ENCODE data around the gene ERN2.

ERN2 gene

GRCh38 chr16:23651943-23652468 is 61.0 kb downstream of the ERN2 start:
- no peaks in the 10 kb centered on the region for H3K4me1 ChIP-seq (ENCODE audit: control insufficient read depth in 5 of 5, insufficient read depth in 5 of 5, low read length in 5 of 5)
- H3K9ac ChIP-seq (ENCODE audit: low read length in 5 of 5) = no peak overlapping the region
- H3K27ac ChIP-seq (ENCODE audit: low read depth, low read length) = no peak overlapping the region
- H3K36me3 ChIP-seq (ENCODE audit: control insufficient read depth in 5 of 5, insufficient read depth in 5 of 5, low read length in 5 of 5) = peaks cover 11 to 31% (median 16%) of the 10 kb centered on the region in 5 donors
- no peaks in the 10 kb centered on the region for H3K27me3 ChIP-seq (ENCODE audit: control insufficient read depth in 5 of 5, insufficient read depth in 4 of 5, low read length in 5 of 5)
- H3K4me3 ChIP-seq (ENCODE audit: low read depth in 1 of 5, low read length in 5 of 5) = no peak overlapping the region
- H3K9me3 ChIP-seq (ENCODE audit: control insufficient read depth in 5 of 5, low read length in 5 of 5) = no peaks in the 10 kb centered on the region

DNA sequence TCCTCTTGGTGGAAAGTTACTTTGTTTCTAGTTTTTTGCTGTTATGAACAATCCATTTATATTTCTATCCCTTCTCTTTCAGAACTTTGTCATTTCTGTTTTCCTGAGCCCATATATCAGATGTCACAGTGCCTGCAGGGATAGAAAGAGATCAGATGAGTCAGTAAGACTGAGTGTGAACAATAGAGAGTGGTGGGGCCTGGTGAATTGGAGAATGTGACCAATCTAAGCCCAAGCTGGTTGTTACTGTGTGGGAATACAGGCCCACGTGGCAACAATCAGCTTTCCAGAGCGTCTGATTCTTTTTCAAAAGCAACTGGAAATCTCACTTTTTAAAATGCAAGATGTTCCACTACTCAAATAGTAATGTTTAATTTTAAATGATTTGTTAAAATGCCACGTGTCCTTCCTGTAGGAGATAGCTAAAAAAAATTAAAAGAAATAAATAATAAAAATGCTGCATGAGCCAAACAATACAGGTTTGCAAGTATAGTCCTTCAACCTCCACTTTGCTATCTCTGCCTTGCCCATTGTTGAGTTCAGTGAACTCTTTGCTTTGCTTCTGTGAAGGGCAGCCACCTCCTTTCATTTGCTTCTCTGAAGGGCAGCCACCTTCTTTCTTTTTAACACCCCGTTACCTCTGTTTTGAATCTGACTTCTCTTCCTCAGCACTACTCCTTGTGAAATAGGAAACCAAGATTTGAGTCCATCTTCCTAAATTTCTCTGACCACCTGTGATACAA is 62.2 kb downstream of the ERN2 start:
- H3K9ac ChIP-seq (ENCODE audit: low read length in 5 of 5) = no peak overlapping the region
- H3K9me3 ChIP-seq (ENCODE audit: control insufficient read depth in 5 of 5, low read length in 5 of 5) = no peaks in the 10 kb centered on the region
- H3K27ac ChIP-seq (ENCODE audit: low read depth, low read length) = no peak overlapping the region
- H3K36me3 ChIP-seq (ENCODE audit: control insufficient read depth in 5 of 5, insufficient read depth in 5 of 5, low read length in 5 of 5) = peaks cover 11 to 30% (median 16%) of the 10 kb centered on the region in 5 donors
- no peak overlapping the region for H3K4me3 ChIP-seq (ENCODE audit: low read depth in 1 of 5, low read length in 5 of 5)
- H3K27me3 ChIP-seq (ENCODE audit: control insufficient read depth in 5 of 5, insufficient read depth in 4 of 5, low read length in 5 of 5) = no peaks in the 10 kb centered on the region
- H3K4me1 ChIP-seq (ENCODE audit: control insufficient read depth in 5 of 5, insufficient read depth in 5 of 5, low read length in 5 of 5) = no peaks in the 10 kb centered on the region

GRCh38 chr16:23642246-23642774 is 70.7 kb downstream of the ERN2 start:
- Histone ChIP-seq H3K36me3 (ENCODE audit: control insufficient read depth in 5 of 5, insufficient read depth in 5 of 5, low read length in 5 of 5) (peaks cover 10 to 28% (median 12%) of the 10 kb centered on the region in 5 donors), H3K4me1 (ENCODE audit: control insufficient read depth in 5 of 5, insufficient read depth in 5 of 5, low read length in 5 of 5) (peaks cover 0 to 29% (median 23%) of the 10 kb centered on the region in 5 donors), H3K9me3 (ENCODE audit: control insufficient read depth in 5 of 5, low read length in 5 of 5) (no peaks in the 10 kb centered on the region), H3K4me3 (ENCODE audit: low read depth in 1 of 5, low read length in 5 of 5) (peak overlapping the region; percentile 65 to 99 (median 92)), H3K27me3 (ENCODE audit: control insufficient read depth in 5 of 5, insufficient read depth in 4 of 5, low read length in 5 of 5) (no peaks in the 10 kb centered on the region), H3K9ac (ENCODE audit: low read length in 5 of 5) (peak overlapping the region in 4 of 5 donors; percentile 51 to 97 (median 90)), H3K27ac (ENCODE audit: low read depth, low read length) (no peak overlapping the region)

- peak within 1 kb of the TSS; percentile 79 to 99 (median 97) for H3K4me3 ChIP-seq (ENCODE audit: low read depth in 1 of 5, low read length in 5 of 5)
- peaks cover 0 to 29% (median 23%) of the 10 kb centered on the region in 5 donors for H3K4me1 ChIP-seq (ENCODE audit: control insufficient read depth in 5 of 5, insufficient read depth in 5 of 5, low read length in 5 of 5)
- no peaks in the 10 kb centered on the region for H3K9me3 ChIP-seq (ENCODE audit: control insufficient read depth in 5 of 5, low read length in 5 of 5)
- peak within 1 kb of the TSS; percentile 87 for H3K27ac ChIP-seq (ENCODE audit: low read depth, low read length)
- peaks cover 10 to 24% (median 10%) of the 10 kb centered on the region in 5 donors for H3K36me3 ChIP-seq (ENCODE audit: control insufficient read depth in 5 of 5, insufficient read depth in 5 of 5, low read length in 5 of 5)
- no peaks in the 10 kb centered on the region for H3K27me3 ChIP-seq (ENCODE audit: control insufficient read depth in 5 of 5, insufficient read depth in 4 of 5, low read length in 5 of 5)
- peak within 1 kb of the TSS; percentile 87 to 97 (median 93) for H3K9ac ChIP-seq (ENCODE audit: low read length in 5 of 5)
These were observed 71.9 kb downstream of the ERN2 start, which contains the start of the genes DCTN5 and PALB2 for GRCh38 chr16:23640931-23641765. Gene DCTN5, plus strand, starts transcription at chr16:23641466. Its CDS starts 77 bp downstream, at chr16:23641543. Gene PALB2, minus strand, starts transcription at chr16:23641310. Its CDS starts 153 bp downstream, at chr16:23641157.

- peak overlapping the region; percentile 87 to 97 (median 93) for H3K9ac ChIP-seq (ENCODE audit: low read length in 5 of 5)
- H3K36me3 ChIP-seq (ENCODE audit: control insufficient read depth in 5 of 5, insufficient read depth in 5 of 5, low read length in 5 of 5) = peaks cover 10 to 24% (median 15%) of the 10 kb centered on the region in 5 donors
- no peaks in the 10 kb centered on the region for H3K27me3 ChIP-seq (ENCODE audit: control insufficient read depth in 5 of 5, insufficient read depth in 4 of 5, low read length in 5 of 5)
- H3K4me3 ChIP-seq (ENCODE audit: low read depth in 1 of 5, low read length in 5 of 5) = peak overlapping the region; percentile 79 to 99 (median 97)
- H3K27ac ChIP-seq (ENCODE audit: low read depth, low read length) = peak overlapping the region; percentile 87
- no peaks in the 10 kb centered on the region for H3K9me3 ChIP-seq (ENCODE audit: control insufficient read depth in 5 of 5, low read length in 5 of 5)
- H3K4me1 ChIP-seq (ENCODE audit: control insufficient read depth in 5 of 5, insufficient read depth in 5 of 5, low read length in 5 of 5) = peaks cover 0 to 29% (median 23%) of the 10 kb centered on the region in 5 donors
These were observed 72.4 kb downstream of the ERN2 start for GRCh38 chr16:23640615-23640930.
